K562 (cell line): ENCODE results near the gene STAB1. TPM values are rescaled to one million over a fixed set of nuclear protein-coding genes. Genes with fewer than 3 reads are reported as not detected.

ENCODE experiments used
- ATAC-seq: fragments of 200-7000 bp; cut with Tn5 transposase; 3 replicates; pipeline ENCODE4 v1.9.1; 2020; ENCODE audit warnings: moderate library complexity
- BruUV-seq: library from RNA; stranded (reverse); fragments of 400-500 nt; replicated peaks from 2 replicates; lab custom pipeline; 2021; lab: Mats Ljungman, UMichigan
- CTCF ChIA-PET: fragments of 300-600 bp; formaldehyde crosslinking; extraction: SDS; loops from one replicate; lab custom pipeline; 2021; ENCODE audit warnings: low intra/inter-chr PET ratio; lab: Yijun Ruan, JAX
- POLR2A ChIA-PET: fragments of 300-600, 350-650 bp; sonication (Branson Sonifier 250); formaldehyde crosslinking; extraction: SDS; loops from one replicate; lab custom pipeline; 2021; ENCODE audit warnings: antibody characterized with exemption, inconsistent platforms; lab: Yijun Ruan, JAX
- DNase-seq, 4 experiments: peaks; one replicate each; pipeline versions ENCODE4 v3.0.0 to v3.0.0-alpha.2; 2011 to 2018; ENCODE audit warnings: low spot score in 3 of 4, mixed read lengths in 3 of 4; ENCODE audit errors: extremely low read depth in 1 of 4
- FAIRE-seq: peaks from 2 replicates; lab custom pipeline; 2011; peaks lifted over from hg19 to GRCh38; lab: Jason Lieb, UNC
- H2AFZ ChIP-seq: 2 replicates; pipeline ENCODE4 v1.6.0; 2011; ENCODE audit warnings: low read depth, low read length, control low read depth, inconsistent platforms
- H3K27ac ChIP-seq: fragments of 200-600 bp; 3 replicates; pipeline ENCODE4 v1.8.0; 2011; ENCODE audit warnings: low read depth, mild to moderate bottlenecking, control low read depth, inconsistent platforms, low read length, moderate library complexity, mixed read lengths; ENCODE audit errors: extremely low read depth
- H3K27me3 ChIP-seq, 2 experiments: fragments of 300-600 bp in 1 of 2; 2 replicates in 1 of 2; 3 replicates in 1 of 2; pipeline versions ENCODE4 v1.6.0 to v1.8.0; 2011; ENCODE audit warnings: inconsistent platforms in 2 of 2, low read length in 2 of 2, mild to moderate bottlenecking in 1 of 2, mixed read lengths in 1 of 2, moderate library complexity in 1 of 2; ENCODE audit not compliant: control insufficient read depth in 2 of 2, insufficient read depth in 2 of 2
- H3K36me3 ChIP-seq: fragments of 300-600 bp; 3 replicates; pipeline ENCODE4 v1.8.0; 2011; ENCODE audit warnings: mild to moderate bottlenecking, low read length, inconsistent platforms; ENCODE audit not compliant: control insufficient read depth, insufficient read depth
- H3K4me1 ChIP-seq, 2 experiments: fragments of 200-600 bp in 1 of 2; replicated peaks in 1 of 2; 2 replicates in 1 of 2; 3 replicates in 1 of 2; pipeline versions ENCODE4 v1.5.1 to v1.8.0; 2011; ENCODE audit warnings: inconsistent platforms in 2 of 2, low read length in 2 of 2, mild to moderate bottlenecking in 1 of 2, mixed read lengths in 1 of 2, moderate library complexity in 1 of 2; ENCODE audit not compliant: control insufficient read depth in 2 of 2, insufficient read depth in 2 of 2
- H3K4me2 ChIP-seq: 2 replicates; pipeline ENCODE4 v1.6.1; 2011; ENCODE audit warnings: low read length, control low read depth, inconsistent platforms, mixed read lengths; ENCODE audit not compliant: insufficient read depth
- H3K4me3 ChIP-seq: fragments of 200-600 bp; sonication (generic), shearing (Covaris generic); 2 replicates; pipeline ENCODE4 v1.5.1; 2016; ENCODE audit warnings: control low read depth, inconsistent platforms
- H3K79me2 ChIP-seq: fragments of 200-600 bp; 3 replicates; pipeline ENCODE4 v1.8.0; 2011; ENCODE audit warnings: low read length, inconsistent platforms; ENCODE audit not compliant: control insufficient read depth, insufficient read depth
- H3K9ac ChIP-seq, 2 experiments: 2 replicates each; pipeline versions ENCODE4 v1.6.0 to v1.6.1; 2011; ENCODE audit warnings: low read depth in 2 of 2, low read length in 2 of 2, control low read depth in 1 of 2, inconsistent platforms in 1 of 2, mild to moderate bottlenecking in 1 of 2, mixed read lengths in 1 of 2; ENCODE audit not compliant: insufficient read depth in 1 of 2
- H3K9me1 ChIP-seq: one replicate; pipeline ENCODE4 v1.6.0; 2011; ENCODE audit warnings: inconsistent platforms, mild to moderate bottlenecking, low read length, moderate library complexity; ENCODE audit not compliant: control insufficient read depth, insufficient read depth
- H3K9me3 ChIP-seq: replicated peaks from 2 replicates; pipeline ENCODE4 v1.5.1; 2011; ENCODE audit warnings: low read depth, low read length, inconsistent platforms; ENCODE audit not compliant: control insufficient read depth, insufficient read depth
- H4K20me1 ChIP-seq: replicated peaks from 2 replicates; pipeline ENCODE4 v1.6.1; 2011; ENCODE audit warnings: low read length, inconsistent platforms, mixed read lengths; ENCODE audit not compliant: control insufficient read depth, insufficient read depth
- RBFOX2 ChIP-seq: fragments of 200-400 bp; formaldehyde crosslinking; IDR thresholded peaks from 2 replicates; pipeline ENCODE4 v1.6.1; 2017; ENCODE audit warnings: low read depth, mild to moderate bottlenecking, low read length, moderate library complexity
- SMAD4 ChIP-seq: fragments of 250-450 bp; sonication (Bioruptor Pico); conservative IDR thresholded peaks from 2 replicates; pipeline ENCODE4 v1.8.0; 2021; ENCODE audit warnings: inconsistent platforms, mild to moderate bottlenecking, moderate library complexity
- WGBS: fragments of 100-300 bp; shearing (Covaris generic); methylation state at CpG from one replicate; pipeline ENCODE4 v1.1.6; 2016; ENCODE audit warnings: low coverage, mixed read lengths; ENCODE audit not compliant: insufficient coverage; ENCODE audit errors: missing lambda C conversion rate; 5-methylcytosine and 5-hydroxymethylcytosine counted together
- in situ Hi-C: fragments of 300-500 bp; cut with MboI; formaldehyde crosslinking; loops from 4 replicates; pipeline ENCODE4 v1.15.0; 2018; ENCODE audit warnings: inconsistent platforms, mixed read lengths
- intact Hi-C: fragments of 100-400 bp; cut with micrococcal nuclease; formaldehyde crosslinking; loops from 2 replicates; pipeline ENCODE4 v1.14.2; 2022
- polyA plus RNA-seq, 8 experiments: library from polyadenylated mRNA; depleted of rRNA in 4 of 8; stranded (reverse) in 5 of 8; unstranded in 3 of 8; fragments of >200 nt; fragmentation: Nextera tagmentation in 2 of 8; fragmentation: Illumina TruSeq in 1 of 8; extraction: Ambion mirVana in 2 of 8; extraction: Trizol in 1 of 8; gene quantifications; 2 replicates each; pipeline versions ENCODE4 v1.2.1 to v1.2.3, GENCODE V29; 2011 to 2014; ENCODE audit warnings: inconsistent platforms in 1 of 8, missing spikeins in 1 of 8
- total RNA-seq, 7 experiments: library from RNA; depleted of rRNA in 6 of 7; stranded (reverse); fragments of >200 nt in 6 of 7; fragmentation: Illumina TruSeq in 2 of 7; extraction: Trizol in 2 of 7; gene quantifications; 2 replicates each; pipeline versions ENCODE4 v1.2.1 to v1.2.3, GENCODE V29; 2011 to 2021; ENCODE audit warnings: low replicate concordance in 1 of 7

Gene STAB1
- total and polyA plus RNA-seq, 9 of the 15 experiments (the other 6 are each of a cell fraction or from before 2014, with no cell fraction given) = 0.20 to 3.9 (median 1.2) TPM

DNA sequence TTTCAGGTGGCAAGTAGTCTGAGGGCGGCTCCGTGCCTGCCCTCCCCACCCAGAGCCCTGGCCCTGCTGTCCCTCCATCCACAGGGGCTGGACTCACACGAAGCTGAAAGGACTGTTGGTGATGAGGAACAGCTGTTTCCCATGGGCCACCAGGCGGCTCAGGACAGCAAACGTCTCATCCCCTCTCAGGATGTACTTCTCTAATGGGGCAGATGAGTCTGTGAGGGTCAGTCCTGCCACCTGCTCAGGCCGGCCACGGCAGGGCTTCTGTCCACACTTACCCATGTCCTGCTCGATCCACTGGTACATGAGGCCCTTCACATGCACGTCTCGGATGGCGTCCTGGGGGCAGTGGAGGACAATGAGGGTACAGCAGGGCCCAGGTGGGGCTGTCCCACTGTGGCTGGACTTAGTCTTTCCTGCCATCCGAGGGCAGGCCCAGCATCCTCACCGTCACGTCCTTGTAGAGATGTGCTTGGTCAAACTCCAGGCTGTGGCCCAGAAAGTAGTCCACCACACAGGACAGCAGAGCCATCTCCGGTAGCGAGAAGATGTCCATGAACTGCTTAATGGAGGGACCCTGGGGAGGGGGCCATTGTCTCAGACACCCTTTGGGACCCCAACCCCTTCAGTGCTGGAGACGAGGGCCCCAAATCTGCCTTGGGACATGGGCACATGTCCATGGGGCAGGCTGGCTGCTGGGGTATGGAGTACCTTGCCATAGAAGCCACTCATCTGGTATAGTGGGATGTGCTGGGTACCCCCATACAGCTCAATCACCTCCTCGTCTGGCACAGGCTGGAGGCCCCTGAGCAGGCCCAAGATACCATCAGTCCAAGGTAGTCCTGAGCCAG, 32.8 kb downstream of the STAB1 start:
- CTCF ChIA-PET = no interaction called here
- intact Hi-C loops = no loop called here
- Histone ChIP-seq H3K4me3 (no peak overlapping the region), H2AFZ (no peak overlapping the region), H3K36me3 (peaks cover 86% of the 10 kb centered on the region; the same call in 2 of the 3 replicates), H3K27ac (no peak overlapping the region), H4K20me1 (peaks cover 12% of the 10 kb centered on the region; the same call in 1 of the 2 replicates), H3K79me2 (peaks cover 40% of the 10 kb centered on the region), H3K27me3 (no peaks in the 10 kb centered on the region), H3K9ac (peak overlapping the region in 1 of 2 experiments; percentile 45; a peak in 1 of 4 replicates), H3K9me3 (no peaks in the 10 kb centered on the region), H3K9me1 (peaks cover 17% of the 10 kb centered on the region), H3K4me2 (no peak overlapping the region), H3K4me1 (peaks cover 12 to 60% of the 10 kb centered on the region in 2 experiments)
- no peak for DNase-seq
- no peak for ATAC-seq
- in situ Hi-C loops = no loop called here
- 88% methylated on average over 14 of the region's 18 CpGs for WGBS
- no TSS peak for BruUV-seq
- POLR2A ChIA-PET = interaction anchor here (0.7 kb wide), 1 partner anchor 16 kb away, joined by 3 read pairs; no protein-coding TSS in a partner anchor
- TF ChIP-seq RBFOX2 (peak; percentile 41; the same call in 1 of the 2 replicates), SMAD4 (CRISPR knock-in tag) (no peak)
- no peak for FAIRE-seq
